Cardiac ventricle fibroblast (primary cell): ENCODE results near the gene WDFY4. TPM values are rescaled to one million over a fixed set of nuclear protein-coding genes. Genes with fewer than 3 reads are reported as not detected.

Source experiments
- total RNA-seq: library from RNA; depleted of rRNA; stranded (reverse); fragments of >200 nt; gene quantifications from 2 replicates; pipeline ENCODE4 v1.2.3, GENCODE V29; 2015

WDFY4 gene, protein sequence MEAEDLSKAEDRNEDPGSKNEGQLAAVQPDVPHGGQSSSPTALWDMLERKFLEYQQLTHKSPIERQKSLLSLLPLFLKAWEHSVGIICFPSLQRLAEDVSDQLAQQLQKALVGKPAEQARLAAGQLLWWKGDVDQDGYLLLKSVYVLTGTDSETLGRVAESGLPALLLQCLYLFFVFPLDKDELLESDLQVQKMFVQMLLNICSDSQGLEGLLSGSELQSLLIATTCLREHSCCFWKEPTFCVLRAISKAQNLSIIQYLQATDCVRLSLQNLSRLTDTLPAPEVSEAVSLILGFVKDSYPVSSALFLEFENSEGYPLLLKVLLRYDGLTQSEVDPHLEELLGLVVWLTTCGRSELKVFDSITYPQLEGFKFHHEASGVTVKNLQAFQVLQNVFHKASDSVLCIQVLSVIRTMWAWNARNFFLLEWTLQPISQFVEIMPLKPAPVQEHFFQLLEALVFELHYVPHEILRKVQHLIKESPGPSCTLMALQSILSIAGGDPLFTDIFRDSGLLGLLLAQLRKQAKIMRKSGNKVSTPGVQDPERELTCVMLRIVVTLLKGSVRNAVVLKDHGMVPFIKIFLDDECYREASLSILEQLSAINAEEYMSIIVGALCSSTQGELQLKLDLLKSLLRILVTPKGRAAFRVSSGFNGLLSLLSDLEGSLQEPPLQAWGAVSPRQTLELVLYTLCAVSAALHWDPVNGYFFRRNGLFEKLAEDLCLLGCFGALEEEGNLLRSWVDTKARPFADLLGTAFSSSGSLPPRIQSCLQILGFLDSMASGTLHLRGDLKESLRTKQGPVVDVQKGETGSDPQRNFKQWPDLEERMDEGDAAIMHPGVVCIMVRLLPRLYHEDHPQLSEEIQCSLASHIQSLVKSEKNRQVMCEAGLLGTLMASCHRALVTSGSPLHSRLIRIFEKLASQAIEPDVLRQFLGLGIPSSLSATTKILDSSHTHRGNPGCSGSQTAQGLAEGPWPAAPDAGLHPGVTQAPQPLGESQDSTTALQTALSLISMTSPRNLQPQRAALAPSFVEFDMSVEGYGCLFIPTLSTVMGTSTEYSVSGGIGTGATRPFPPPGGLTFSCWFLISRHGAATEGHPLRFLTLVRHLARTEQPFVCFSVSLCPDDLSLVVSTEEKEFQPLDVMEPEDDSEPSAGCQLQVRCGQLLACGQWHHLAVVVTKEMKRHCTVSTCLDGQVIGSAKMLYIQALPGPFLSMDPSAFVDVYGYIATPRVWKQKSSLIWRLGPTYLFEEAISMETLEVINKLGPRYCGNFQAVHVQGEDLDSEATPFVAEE (N-terminal part only)
- not detected in 2 replicates for total RNA-seq

GRCh38 chr10:48684792-48685623, at the start of gene WDFY4:
Gene WDFY4, plus strand, starts transcription at chr10:48684873. Its CDS starts 24,860 bp downstream, at chr10:48709733.

DNA sequence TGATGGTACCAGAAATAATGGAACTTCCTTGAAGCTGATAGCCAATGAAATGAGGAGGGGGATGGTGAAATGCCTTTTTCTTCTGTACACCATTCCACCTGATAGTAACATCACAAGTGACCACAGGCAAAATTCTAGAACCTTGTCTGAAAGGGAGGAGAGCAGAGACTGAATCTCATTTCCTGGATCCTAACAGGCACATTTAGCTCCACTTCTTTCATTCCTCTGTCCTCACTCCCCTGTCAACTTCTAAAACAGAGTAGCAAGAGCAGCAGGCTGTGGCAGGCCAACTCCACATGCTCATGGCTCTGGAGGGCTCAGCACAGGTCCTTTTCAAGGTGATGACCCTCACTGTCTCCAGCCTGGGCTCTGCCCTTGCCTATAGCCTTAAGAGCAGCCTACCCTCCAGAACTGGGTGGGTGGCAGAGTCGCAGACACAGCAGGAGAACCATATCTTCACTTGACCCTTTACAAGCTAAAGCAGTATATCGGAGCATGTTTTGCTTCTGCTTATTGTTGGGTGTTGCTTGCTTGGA, 255.2 kb downstream of the WDFY4 start, which contains the start of gene LRRC18:
LRRC18 (minus strand) TSS at position 51 of the 536 bp plus-strand sequence. CDS start 25,685 bp downstream, outside the sequence.

Other genes with a start within 250 kb of the WDFY4 start
- 8.0 and 10.5 TPM in 2 replicates for gene ARHGAP22, start 79.8 kb upstream of the WDFY4 start, total RNA-seq